Measurements from ENCODE around the gene BABAM2. TPM values are rescaled to one million over a fixed set of nuclear protein-coding genes. Genes with fewer than 3 reads are reported as not detected.

The BABAM2 gene
- total RNA-seq, 1 experiment from 2014 or later, result 40.8 TPM

DNA sequence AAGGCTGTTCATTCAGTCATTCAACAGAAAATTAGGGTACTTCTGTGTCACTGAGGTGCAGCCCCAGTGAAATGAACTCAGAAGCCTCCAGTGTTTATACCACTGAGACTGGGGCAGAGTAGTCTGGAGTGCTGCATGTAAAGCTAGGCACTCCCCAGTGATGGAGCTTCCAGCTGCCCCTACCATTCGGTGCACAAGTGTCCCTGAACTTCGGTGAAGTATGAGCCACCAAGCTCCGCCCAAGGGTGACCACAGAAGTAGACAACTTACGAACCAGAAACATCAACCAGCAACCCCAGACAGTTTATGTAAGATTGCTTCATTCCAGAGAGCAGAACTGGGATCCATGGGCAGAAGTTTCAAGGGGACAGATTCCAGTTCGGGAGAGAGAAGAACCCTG is 431.5 kb downstream of the BABAM2 start:
- H3K4me2 ChIP-seq (ENCODE audit: low read depth, low read length, poor library complexity, severe bottlenecking), result no peak overlapping the region
- no peak overlapping the region for H3K4me3 ChIP-seq (ENCODE audit: low read length)
- no peak overlapping the region for H2AFZ ChIP-seq (ENCODE audit: low read length)
- H3K27me3 ChIP-seq (ENCODE audit: low read length), result no peaks in the 10 kb centered on the region
- H3K79me2 ChIP-seq (ENCODE audit: low read length), result no peaks in the 10 kb centered on the region
- no peaks in the 10 kb centered on the region for H3K4me1 ChIP-seq (ENCODE audit: low read length)
- no peak overlapping the region for H3K27ac ChIP-seq (ENCODE audit: low read length)
- no peak for DNase-seq
- no peak overlapping the region for H3K9ac ChIP-seq (ENCODE audit: low read length)
- H3K9me2 ChIP-seq (replicated peaks; ENCODE audit: insufficient read depth, low read length), result no peaks in the 10 kb centered on the region
- H3K36me3 ChIP-seq (ENCODE audit: insufficient read depth, low read length), result no peaks in the 10 kb centered on the region
- H3K9me3 ChIP-seq (ENCODE audit: low read length), result no peaks in the 10 kb centered on the region
- H4K20me1 ChIP-seq (ENCODE audit: insufficient read depth, low read depth, low read length), result peaks cover 5% of the 10 kb centered on the region; the same call in 1 of the 2 replicates

GRCh38 chr2:28322456-28322855 is 431.9 kb downstream of the BABAM2 start:
- H3K9ac ChIP-seq (ENCODE audit: low read length), result no peak overlapping the region

GRCh38 chr2:28322981-28323396 is 432.5 kb downstream of the BABAM2 start:
- Histone ChIP-seq H3K27me3 (ENCODE audit: low read length) (no peaks in the 10 kb centered on the region), H3K9me2 (replicated peaks; ENCODE audit: insufficient read depth, low read length) (no peaks in the 10 kb centered on the region), H3K4me1 (ENCODE audit: low read length) (no peaks in the 10 kb centered on the region), H3K9me3 (ENCODE audit: low read length) (no peaks in the 10 kb centered on the region), H3K27ac (ENCODE audit: low read length) (no peak overlapping the region), H3K9ac (ENCODE audit: low read length) (no peak overlapping the region), H3K79me2 (ENCODE audit: low read length) (no peaks in the 10 kb centered on the region), H2AFZ (ENCODE audit: low read length) (no peak overlapping the region), H3K36me3 (ENCODE audit: insufficient read depth, low read length) (no peaks in the 10 kb centered on the region), H4K20me1 (ENCODE audit: insufficient read depth, low read depth, low read length) (peaks cover 5% of the 10 kb centered on the region; the same call in 1 of the 2 replicates), H3K4me2 (ENCODE audit: low read depth, low read length, poor library complexity, severe bottlenecking) (no peak overlapping the region), H3K4me3 (ENCODE audit: low read length) (no peak overlapping the region)
- DNase-seq, result no peak

More at GRCh38 chr2:28322456-28322855, 431.9 kb downstream of the BABAM2 start:
- Histone ChIP-seq H3K27ac (ENCODE audit: low read length) (no peak overlapping the region), H3K79me2 (ENCODE audit: low read length) (no peaks in the 10 kb centered on the region), H3K36me3 (ENCODE audit: insufficient read depth, low read length) (no peaks in the 10 kb centered on the region), H3K9me2 (replicated peaks; ENCODE audit: insufficient read depth, low read length) (no peaks in the 10 kb centered on the region), H3K27me3 (ENCODE audit: low read length) (no peaks in the 10 kb centered on the region), H4K20me1 (ENCODE audit: insufficient read depth, low read depth, low read length) (peaks cover 5% of the 10 kb centered on the region; the same call in 1 of the 2 replicates), H3K9me3 (ENCODE audit: low read length) (no peaks in the 10 kb centered on the region), H3K4me2 (ENCODE audit: low read depth, low read length, poor library complexity, severe bottlenecking) (no peak overlapping the region), H3K4me1 (ENCODE audit: low read length) (no peaks in the 10 kb centered on the region), H2AFZ (ENCODE audit: low read length) (no peak overlapping the region), H3K4me3 (ENCODE audit: low read length) (no peak overlapping the region)
- DNase-seq, result no peak

GRCh38 chr2:28325173-28325566 is 434.6 kb downstream of the BABAM2 start:
- Histone ChIP-seq H3K4me3 (ENCODE audit: low read length) (no peak overlapping the region), H3K27me3 (ENCODE audit: low read length) (no peaks in the 10 kb centered on the region), H3K4me2 (ENCODE audit: low read depth, low read length, poor library complexity, severe bottlenecking) (no peak overlapping the region), H3K36me3 (ENCODE audit: insufficient read depth, low read length) (no peaks in the 10 kb centered on the region), H2AFZ (ENCODE audit: low read length) (no peak overlapping the region), H3K9me2 (replicated peaks; ENCODE audit: insufficient read depth, low read length) (no peaks in the 10 kb centered on the region), H3K27ac (ENCODE audit: low read length) (no peak overlapping the region), H3K79me2 (ENCODE audit: low read length) (no peaks in the 10 kb centered on the region), H3K9ac (ENCODE audit: low read length) (no peak overlapping the region), H4K20me1 (ENCODE audit: insufficient read depth, low read depth, low read length) (no peaks in the 10 kb centered on the region), H3K4me1 (ENCODE audit: low read length) (no peaks in the 10 kb centered on the region), H3K9me3 (ENCODE audit: low read length) (no peaks in the 10 kb centered on the region)
- DNase-seq, result no peak

DNA sequence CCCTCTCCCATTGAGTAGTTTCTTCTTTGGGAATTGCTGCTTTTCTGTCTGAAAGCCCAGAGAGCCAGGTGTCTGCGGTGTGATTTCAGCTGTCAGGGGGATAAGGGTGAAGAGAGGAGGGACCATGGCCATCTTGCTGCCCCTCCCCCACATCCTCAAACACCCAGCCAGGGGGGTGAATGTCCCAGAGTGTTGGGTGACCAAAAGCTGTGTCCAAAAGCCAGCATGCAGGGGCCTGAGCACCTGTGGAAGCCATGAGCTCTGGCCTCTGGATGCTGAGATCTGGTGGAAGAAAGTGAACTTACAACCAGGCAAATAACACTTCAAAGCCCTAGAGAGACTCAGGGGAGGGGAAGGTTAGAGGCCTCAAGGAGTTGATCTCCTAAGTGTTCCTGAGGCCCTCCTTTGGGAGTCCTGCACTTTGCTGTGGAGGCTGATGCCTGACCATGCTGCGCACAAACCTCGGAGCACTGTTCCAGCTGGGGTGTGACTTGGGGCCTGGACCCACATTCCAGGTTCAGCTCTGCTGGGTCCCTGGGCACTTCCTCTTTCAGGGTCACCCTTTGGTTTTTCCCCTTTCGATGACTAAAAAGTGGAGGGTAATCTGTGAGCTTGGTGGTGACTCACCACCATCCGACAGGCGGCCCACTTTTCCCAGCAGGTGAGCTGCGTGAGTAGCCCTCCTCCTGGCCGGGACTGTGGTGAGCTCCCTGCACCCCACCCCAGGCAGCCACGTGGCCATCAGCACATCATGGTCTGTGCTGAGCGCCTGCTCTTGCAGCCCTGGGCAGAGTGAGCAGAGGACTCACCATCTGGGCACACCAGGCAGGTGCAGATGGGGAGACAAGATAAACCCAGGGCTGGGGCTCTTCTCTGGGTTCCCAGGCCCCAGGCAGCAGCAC is 435.3 kb downstream of the BABAM2 start:
- H3K79me2 ChIP-seq (ENCODE audit: low read length), result no peaks in the 10 kb centered on the region
- no peak overlapping the region for H2AFZ ChIP-seq (ENCODE audit: low read length)
- DNase-seq, result no peak

DNA sequence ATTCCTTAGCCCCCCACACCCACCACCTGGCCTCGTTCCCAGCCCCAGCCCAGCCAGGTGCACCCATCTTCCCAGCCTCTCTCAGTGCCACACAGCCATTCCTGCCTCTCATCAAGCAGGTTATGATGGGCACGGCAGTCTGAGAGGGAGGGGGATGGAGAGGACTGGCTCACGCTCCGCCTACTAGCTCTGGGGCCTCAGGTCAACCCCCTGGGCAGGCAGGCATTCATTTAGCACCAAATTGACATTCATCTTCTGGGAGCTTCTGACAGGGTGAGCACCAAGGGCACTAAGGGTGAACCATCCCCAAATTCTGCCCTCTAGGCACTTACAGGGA is 435.9 kb downstream of the BABAM2 start:
- no peaks in the 10 kb centered on the region for H3K4me1 ChIP-seq (ENCODE audit: low read length)
- H3K4me3 ChIP-seq (ENCODE audit: low read length), result no peak overlapping the region
- H3K4me2 ChIP-seq (ENCODE audit: low read depth, low read length, poor library complexity, severe bottlenecking), result no peak overlapping the region
- H3K9ac ChIP-seq (ENCODE audit: low read length), result no peak overlapping the region
- H3K79me2 ChIP-seq (ENCODE audit: low read length), result no peaks in the 10 kb centered on the region
- no peak overlapping the region for H2AFZ ChIP-seq (ENCODE audit: low read length)
- no peak overlapping the region for H3K27ac ChIP-seq (ENCODE audit: low read length)
- no peaks in the 10 kb centered on the region for H3K9me2 ChIP-seq (replicated peaks; ENCODE audit: insufficient read depth, low read length)
- no peak for DNase-seq
- no peaks in the 10 kb centered on the region for H3K36me3 ChIP-seq (ENCODE audit: insufficient read depth, low read length)
- no peaks in the 10 kb centered on the region for H3K27me3 ChIP-seq (ENCODE audit: low read length)
- no peaks in the 10 kb centered on the region for H3K9me3 ChIP-seq (ENCODE audit: low read length)
- H4K20me1 ChIP-seq (ENCODE audit: insufficient read depth, low read depth, low read length), result no peaks in the 10 kb centered on the region

More for the DNA sequence above, 435.3 kb downstream of the BABAM2 start:
- Histone ChIP-seq H3K27ac (ENCODE audit: low read length) (no peak overlapping the region), H3K4me2 (ENCODE audit: low read depth, low read length, poor library complexity, severe bottlenecking) (no peak overlapping the region), H3K9ac (ENCODE audit: low read length) (no peak overlapping the region), H3K4me1 (ENCODE audit: low read length) (no peaks in the 10 kb centered on the region), H3K9me2 (replicated peaks; ENCODE audit: insufficient read depth, low read length) (no peaks in the 10 kb centered on the region), H3K4me3 (ENCODE audit: low read length) (no peak overlapping the region), H4K20me1 (ENCODE audit: insufficient read depth, low read depth, low read length) (no peaks in the 10 kb centered on the region), H3K27me3 (ENCODE audit: low read length) (no peaks in the 10 kb centered on the region), H3K9me3 (ENCODE audit: low read length) (no peaks in the 10 kb centered on the region), H3K36me3 (ENCODE audit: insufficient read depth, low read length) (no peaks in the 10 kb centered on the region)

DNA sequence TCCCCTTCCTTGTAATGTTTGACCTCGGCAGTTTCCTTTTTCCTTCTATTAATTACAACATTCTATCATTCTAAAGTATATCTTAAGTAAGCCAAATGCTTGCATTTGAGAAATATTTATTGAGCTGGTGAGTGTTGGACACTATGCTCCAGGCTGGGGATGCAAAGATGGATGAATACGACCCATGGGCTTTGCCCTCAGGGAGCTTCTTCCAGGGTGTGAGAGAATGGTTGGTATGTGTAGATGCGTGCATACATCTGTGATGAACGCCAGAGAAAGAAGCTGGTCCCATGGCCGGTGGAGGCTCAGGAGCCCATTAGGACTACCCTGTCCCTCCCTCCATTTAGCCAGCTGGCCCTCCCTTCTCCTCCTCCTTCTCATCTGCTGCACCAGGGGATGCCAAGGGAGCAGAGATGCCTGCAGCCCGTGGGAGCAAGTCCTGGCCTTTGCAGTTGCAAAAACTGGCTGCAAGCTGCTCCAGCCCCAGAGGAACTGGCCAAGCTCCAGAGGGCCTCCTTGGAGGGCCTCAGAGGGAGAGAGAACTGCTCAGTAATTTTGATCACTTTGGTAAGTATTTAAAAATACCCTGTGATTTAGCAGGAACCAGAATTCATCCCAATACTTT is 436.5 kb downstream of the BABAM2 start:
- Histone ChIP-seq H2AFZ (ENCODE audit: low read length) (no peak overlapping the region), H4K20me1 (ENCODE audit: insufficient read depth, low read depth, low read length) (no peaks in the 10 kb centered on the region), H3K9me3 (ENCODE audit: low read length) (no peaks in the 10 kb centered on the region), H3K9ac (ENCODE audit: low read length) (no peak overlapping the region), H3K4me3 (ENCODE audit: low read length) (no peak overlapping the region), H3K9me2 (replicated peaks; ENCODE audit: insufficient read depth, low read length) (no peaks in the 10 kb centered on the region), H3K4me1 (ENCODE audit: low read length) (no peaks in the 10 kb centered on the region), H3K27me3 (ENCODE audit: low read length) (no peaks in the 10 kb centered on the region), H3K27ac (ENCODE audit: low read length) (no peak overlapping the region), H3K4me2 (ENCODE audit: low read depth, low read length, poor library complexity, severe bottlenecking) (no peak overlapping the region), H3K79me2 (ENCODE audit: low read length) (no peaks in the 10 kb centered on the region), H3K36me3 (ENCODE audit: insufficient read depth, low read length) (no peaks in the 10 kb centered on the region)
- no peak for DNase-seq

- Histone ChIP-seq H3K27ac (ENCODE audit: low read length) (no peak overlapping the region), H3K27me3 (ENCODE audit: low read length) (no peaks in the 10 kb centered on the region), H3K4me1 (ENCODE audit: low read length) (no peaks in the 10 kb centered on the region), H4K20me1 (ENCODE audit: insufficient read depth, low read depth, low read length) (no peaks in the 10 kb centered on the region), H3K79me2 (ENCODE audit: low read length) (no peaks in the 10 kb centered on the region), H3K4me3 (ENCODE audit: low read length) (no peak overlapping the region), H3K36me3 (ENCODE audit: insufficient read depth, low read length) (no peaks in the 10 kb centered on the region), H3K4me2 (ENCODE audit: low read depth, low read length, poor library complexity, severe bottlenecking) (no peak overlapping the region), H2AFZ (ENCODE audit: low read length) (no peak overlapping the region), H3K9me2 (replicated peaks; ENCODE audit: insufficient read depth, low read length) (no peaks in the 10 kb centered on the region), H3K9ac (ENCODE audit: low read length) (no peak overlapping the region), H3K9me3 (ENCODE audit: low read length) (no peaks in the 10 kb centered on the region)
- no peak for DNase-seq
Measured at GRCh38 chr2:28327581-28327955, 437.0 kb downstream of the BABAM2 start.
